Fibroblast of peridontal ligament (primary cell): ENCODE data around the gene PPARD.
"Not testable (repeated sequence)": the region's sequence is repeated elsewhere in the genome, so short reads cannot be mapped to it uniquely, and the experiment has no call there.

ENCODE experiments used
- DNase-seq: peaks from one replicate; pipeline ENCODE4 v3.0.0-alpha.2; 2010; ENCODE audit errors: extremely low read depth

The PPARD gene

GRCh38 chr6:35406711-35407485 is 64.5 kb downstream of the PPARD start:
- no peak for DNase-seq

- DNase-seq: no peak
Observed at GRCh38 chr6:35409245-35409644, 66.9 kb downstream of the PPARD start.

- DNase-seq: no peak
Observed at GRCh38 chr6:35410131-35410530, 67.8 kb downstream of the PPARD start.

DNA sequence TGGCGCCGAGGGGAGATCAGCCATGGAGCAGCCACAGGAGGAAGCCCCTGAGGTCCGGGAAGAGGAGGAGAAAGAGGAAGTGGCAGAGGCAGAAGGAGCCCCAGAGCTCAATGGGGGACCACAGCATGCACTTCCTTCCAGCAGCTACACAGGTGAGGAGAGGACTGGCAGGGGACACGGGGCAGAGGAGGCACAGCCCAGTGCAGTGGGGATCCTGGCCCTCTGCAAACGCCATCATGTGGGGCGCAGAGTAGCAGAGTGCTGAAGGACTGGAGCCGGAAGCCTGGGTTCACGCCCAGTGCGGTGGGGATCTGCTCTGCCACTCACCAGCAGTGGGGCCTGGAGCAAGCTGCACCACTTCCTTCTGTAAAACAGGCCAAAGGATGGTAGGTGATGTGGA is 68.7 kb downstream of the PPARD start:
- no peak for DNase-seq

- DNase-seq: no peak
Observed at GRCh38 chr6:35412102-35412501, 69.7 kb downstream of the PPARD start.

DNA sequence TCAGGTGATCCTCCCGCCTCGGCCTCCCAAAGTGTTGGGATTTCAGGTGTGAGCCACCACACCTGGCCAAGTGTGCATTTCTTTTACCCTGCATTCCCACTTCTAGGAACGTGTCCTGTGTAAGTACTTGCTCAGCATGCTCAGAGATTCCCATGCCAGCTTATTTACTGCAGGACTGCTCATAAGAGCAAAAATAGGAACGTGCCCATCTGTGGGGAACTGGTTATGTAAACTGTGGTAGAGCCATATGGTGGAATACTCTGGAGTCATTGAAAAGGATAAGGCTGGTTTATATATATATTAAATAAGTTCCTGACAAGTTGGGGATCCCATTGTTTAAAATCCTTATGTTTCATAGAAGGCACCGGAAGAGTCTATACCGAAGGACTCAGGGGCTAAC is 71.6 kb downstream of the PPARD start:
- DNase-seq: peak; percentile 27

GRCh38 chr6:35415065-35415891 is 72.9 kb downstream of the PPARD start:
- DNase-seq: peak; percentile 91

DNA sequence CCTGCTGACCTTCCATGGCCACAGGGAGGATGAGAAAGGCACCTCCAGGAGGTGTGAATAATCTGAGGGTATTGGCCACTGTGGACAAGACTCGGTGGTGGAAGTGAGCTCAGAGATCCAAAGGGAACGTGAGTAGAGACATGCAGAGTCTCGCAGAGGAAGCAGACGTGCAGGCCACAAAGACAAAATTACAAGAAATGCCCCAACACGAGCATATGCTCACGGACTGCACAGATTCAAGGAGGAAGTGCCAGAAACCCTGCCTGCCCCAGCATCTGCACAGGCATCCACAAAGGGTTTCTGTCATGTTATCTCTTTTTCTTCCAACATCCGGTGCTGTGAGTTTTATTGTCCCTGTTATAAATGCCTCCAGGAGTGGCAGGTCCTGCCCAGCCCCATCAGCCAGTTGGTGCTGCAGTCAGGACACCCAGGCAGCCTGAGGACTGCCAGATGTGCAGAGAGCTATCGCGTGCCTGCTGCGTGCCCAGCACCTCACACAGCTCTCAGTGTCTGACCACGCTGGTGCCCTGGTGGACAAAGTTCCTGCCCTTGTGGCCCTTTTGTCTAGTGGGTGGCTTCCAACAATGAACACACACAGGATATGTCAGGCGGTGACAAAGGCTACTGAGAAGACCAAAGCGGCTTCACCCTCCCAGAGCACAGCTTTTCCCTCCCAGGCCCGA is 75.8 kb downstream of the PPARD start:
- DNase-seq: no peak

GRCh38 chr6:35419417-35419816 is 77.1 kb downstream of the PPARD start:
- peak; percentile 70 for DNase-seq

- no peak for DNase-seq
Observed at GRCh38 chr6:35419961-35420360, 77.6 kb downstream of the PPARD start.

DNA sequence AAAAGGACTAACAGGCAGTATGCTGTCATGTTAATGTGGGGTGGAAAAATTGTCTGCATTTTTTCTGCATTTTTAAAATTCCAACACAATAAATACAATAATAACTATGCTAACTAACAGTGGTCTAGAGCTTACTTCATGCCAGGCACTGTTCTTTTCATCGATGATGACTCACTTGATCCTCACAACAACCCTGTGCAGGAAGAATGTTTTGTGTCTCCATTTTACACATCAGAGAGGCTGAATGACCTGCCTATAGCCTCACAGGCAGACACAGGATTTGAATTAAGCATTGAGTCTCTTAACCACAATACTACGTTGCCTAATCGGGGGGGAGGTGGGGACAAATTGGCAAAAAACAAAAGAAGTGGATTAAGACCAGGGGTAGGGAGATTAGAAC is 82.9 kb downstream of the PPARD start:
- DNase-seq: peak; percentile 86

DNA sequence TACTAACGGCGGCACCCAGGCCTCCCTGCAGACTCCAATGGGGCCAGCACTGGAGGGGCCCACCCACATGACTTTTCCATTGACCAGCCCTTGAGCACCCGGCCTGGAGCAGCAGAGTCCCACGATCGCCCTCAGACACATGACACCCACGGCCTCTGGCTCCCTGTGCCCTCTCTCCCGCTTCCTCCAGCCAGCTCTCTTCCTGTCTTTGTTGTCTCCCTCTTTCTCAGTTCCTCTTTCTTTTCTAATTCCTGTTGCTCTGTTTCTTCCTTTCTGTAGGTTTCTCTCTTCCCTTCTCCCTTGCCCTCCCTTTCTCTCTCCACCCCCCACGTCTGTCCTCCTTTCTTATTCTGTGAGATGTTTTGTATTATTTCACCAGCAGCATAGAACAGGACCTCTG is 83.7 kb downstream of the PPARD start:
- no peak for DNase-seq

- no peak for DNase-seq
Observed at GRCh38 chr6:35427435-35427834, 85.1 kb downstream of the PPARD start.

DNA sequence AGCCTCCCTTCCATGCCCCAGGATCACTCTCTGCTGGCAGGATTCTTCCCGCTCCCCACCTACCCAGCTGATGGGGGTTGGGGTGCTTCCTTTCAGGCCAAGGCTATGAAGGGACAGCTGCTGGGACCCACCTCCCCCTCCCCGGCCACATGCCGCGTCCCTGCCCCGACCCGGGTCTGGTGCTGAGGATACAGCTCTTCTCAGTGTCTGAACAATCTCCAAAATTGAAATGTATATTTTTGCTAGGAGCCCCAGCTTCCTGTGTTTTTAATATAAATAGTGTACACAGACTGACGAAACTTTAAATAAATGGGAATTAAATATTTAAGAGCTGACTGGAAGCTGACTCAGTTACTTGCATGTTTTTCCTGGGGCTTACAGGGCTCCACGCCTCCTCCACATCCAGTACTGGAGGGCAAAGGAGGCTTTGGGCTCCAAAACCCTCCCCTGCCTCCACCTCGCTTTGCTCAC is 85.5 kb downstream of the PPARD start:
- peak; percentile 68 for DNase-seq

DNA sequence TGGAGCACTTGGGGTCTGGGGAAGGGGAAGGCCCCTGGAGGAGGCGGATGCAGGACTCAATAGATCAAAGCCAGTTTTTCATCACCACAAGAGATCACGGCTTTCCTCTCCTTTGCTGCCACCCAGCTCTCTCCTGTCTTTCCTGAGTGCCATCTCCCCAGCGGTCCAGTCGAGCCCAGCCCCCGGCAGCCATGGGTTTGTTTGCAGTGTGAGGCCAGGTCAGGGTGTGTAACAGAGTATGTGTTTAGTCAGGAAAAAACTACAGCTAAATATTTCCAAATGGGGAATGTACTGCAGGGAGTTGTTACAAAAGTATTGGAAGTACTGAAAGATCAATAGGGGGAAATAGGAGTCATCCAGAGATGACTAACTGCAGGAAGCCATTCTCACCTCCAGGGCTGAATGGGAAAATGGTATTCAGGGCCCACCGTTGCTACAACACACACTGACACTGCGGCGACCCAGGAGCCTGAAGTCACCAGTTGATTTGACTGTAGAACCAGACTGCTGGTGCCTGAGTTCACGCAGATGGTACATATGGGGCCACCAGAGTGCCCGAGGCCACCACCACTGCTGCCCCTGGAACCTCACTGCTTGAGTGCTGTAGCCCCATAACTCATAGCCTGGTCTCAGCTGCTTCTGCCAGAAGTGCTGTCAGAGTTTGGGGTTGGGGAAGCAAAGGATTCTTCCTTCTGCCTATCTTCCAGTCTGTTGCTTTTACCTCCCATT is 86.2 kb downstream of the PPARD start:
- no peak for DNase-seq

DNA sequence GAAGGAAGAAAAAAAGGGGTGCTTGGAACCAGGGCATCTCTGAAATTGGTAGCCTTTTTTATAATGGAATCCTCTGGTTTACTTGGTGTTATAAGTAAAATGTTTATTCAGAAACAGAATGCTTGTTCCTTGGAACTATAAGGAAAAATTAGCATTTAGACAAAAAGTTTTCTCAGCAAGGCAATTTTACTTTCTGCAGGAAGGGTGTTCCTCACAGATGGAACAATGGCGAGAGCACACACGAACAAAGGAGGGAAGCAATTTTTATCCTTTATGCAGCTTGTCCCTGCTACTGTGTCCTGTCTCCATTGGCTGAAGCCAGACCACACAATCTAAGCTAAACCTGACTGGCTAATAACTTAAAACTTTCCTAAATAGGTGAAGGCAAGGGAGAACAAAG is 87.1 kb downstream of the PPARD start:
- no peak for DNase-seq

DNA sequence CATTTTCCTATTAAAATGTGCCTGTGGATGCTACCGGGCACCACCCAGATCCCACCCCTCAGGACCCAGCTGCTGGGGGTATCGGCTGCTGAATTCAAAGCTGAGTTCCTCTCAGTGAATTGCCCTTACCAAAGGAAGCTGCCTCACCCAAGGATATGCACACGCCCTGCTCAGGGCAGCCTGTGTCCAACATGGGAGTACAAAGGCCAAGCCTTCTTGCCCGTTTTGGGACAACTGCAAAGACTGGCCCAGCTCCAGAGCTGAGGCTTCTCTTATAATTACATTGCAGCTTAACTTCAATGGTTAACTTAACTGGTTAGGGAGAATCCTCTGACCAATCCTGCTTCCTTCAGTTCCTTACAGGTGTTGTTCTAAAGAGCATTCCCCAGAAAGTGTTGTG is 89.9 kb downstream of the PPARD start:
- no peak for DNase-seq

- DNase-seq: not testable (repeated sequence)
Observed at GRCh38 chr6:35432702-35433101, 90.3 kb downstream of the PPARD start.

- no peak for DNase-seq
Observed at GRCh38 chr6:35435074-35435837, 92.9 kb downstream of the PPARD start.

- no peak for DNase-seq
Observed at GRCh38 chr6:35436071-35436857, 93.9 kb downstream of the PPARD start.
